Mammary epithelial cell (primary cell): ENCODE results near the gene OGFR.

ENCODE experiments used
- CTCF ChIP-seq, 2 donors: IDR thresholded peaks in 1 of 2; conservative IDR thresholded peaks in 1 of 2; 2 replicates each; pipeline ENCODE4 v1.5.1; 2011 to 2012; ENCODE audit warnings: inconsistent platforms in 2 of 2, low read length in 2 of 2, mild to moderate bottlenecking in 2 of 2, control low read depth in 1 of 2, low read depth in 1 of 2; ENCODE audit not compliant: insufficient read depth in 1 of 2; ENCODE audit errors: extremely low read depth in 1 of 2
- EZH2 ChIP-seq: IDR thresholded peaks from 2 replicates; pipeline ENCODE4 v1.6.1; 2012; ENCODE audit warnings: low read length, inconsistent platforms, borderline replicate concordance

- no peak for TF ChIP-seq CTCF (conservative IDR thresholded peaks at IDR 0.05 in 1 of 2, IDR thresholded peaks at IDR 0.05 in 1 of 2; ENCODE audit: extremely low read depth in 1 of 2, insufficient read depth in 1 of 2, low read depth in 1 of 2, low read length in 2 of 2)
- no peak for TF ChIP-seq EZH2
Measured at GRCh38 chr20:62820208-62820961, 15.8 kb downstream of the OGFR start.
